KOPT-K1 (cell line): ENCODE results near the gene PAGR1.
A peak's percentile ranks its signal among the peaks of the same experiment; 100 is the strongest.
"Not testable (repeated sequence)": the region's sequence is repeated elsewhere in the genome, so short reads cannot be mapped to it uniquely, and the experiment has no call there.

Experiments
- H3K27ac ChIP-seq: fragments of 200-600 bp; sonication (generic); 2 replicates; pipeline ENCODE4 v1.5.1; 2016; ENCODE audit warnings: antibody characterized with exemption, mild to moderate bottlenecking, low read depth, low read length; ENCODE audit not compliant: poor library complexity, severe bottlenecking
- H3K36me3 ChIP-seq: fragments of 200-600 bp; sonication (generic); 2 replicates; pipeline ENCODE4 v1.5.1; 2017; ENCODE audit warnings: antibody characterized with exemption, mild to moderate bottlenecking, low read length, moderate library complexity; ENCODE audit not compliant: insufficient read depth
- H3K9me3 ChIP-seq: fragments of 200-600 bp; sonication (generic); 2 replicates; pipeline ENCODE4 v1.5.1; 2017; ENCODE audit warnings: antibody characterized with exemption, low read length, mild to moderate bottlenecking; ENCODE audit not compliant: insufficient read depth, poor library complexity, severe bottlenecking

The PAGR1 gene

GRCh38 chr16:29789775-29790182 lies 26.2 kb upstream of the PAGR1 start:
- H3K36me3 ChIP-seq, result peaks cover 24% of the 10 kb centered on the region
- no peaks in the 10 kb centered on the region for H3K9me3 ChIP-seq
- H3K27ac ChIP-seq, result peak overlapping the region; percentile 96

GRCh38 chr16:29790183-29790948 lies 25.6 kb upstream of the PAGR1 start, which contains the start of gene KIF22:
Gene KIF22 (plus strand): TSS chr16:29790751. CDS start chr16:29790760, 9 bp downstream.
- H3K36me3 ChIP-seq, result peaks cover 30% of the 10 kb centered on the region
- H3K27ac ChIP-seq, result peak within 1 kb of the TSS; percentile 96
- no peaks in the 10 kb centered on the region for H3K9me3 ChIP-seq

- H3K36me3 ChIP-seq, result peaks cover 39% of the 10 kb centered on the region
- no peaks in the 10 kb centered on the region for H3K9me3 ChIP-seq
- H3K27ac ChIP-seq, result peak overlapping the region; percentile 96
These were observed 24.8 kb upstream of the PAGR1 start for GRCh38 chr16:29790949-29791844.

GRCh38 chr16:29791845-29792807 lies 23.8 kb upstream of the PAGR1 start:
- peaks cover 48% of the 10 kb centered on the region for H3K36me3 ChIP-seq
- no peaks in the 10 kb centered on the region for H3K9me3 ChIP-seq
- H3K27ac ChIP-seq, result peak overlapping the region; percentile 96

- peaks cover 58% of the 10 kb centered on the region for H3K36me3 ChIP-seq
- H3K9me3 ChIP-seq, H3K27ac ChIP-seq: not testable (repeated sequence)
These were observed 22.8 kb upstream of the PAGR1 start for GRCh38 chr16:29793153-29793552.

GRCh38 chr16:29794231-29794710 lies 21.7 kb upstream of the PAGR1 start:
- H3K27ac ChIP-seq, result no peak overlapping the region
- peaks cover 69% of the 10 kb centered on the region for H3K36me3 ChIP-seq
- no peaks in the 10 kb centered on the region for H3K9me3 ChIP-seq

- Histone ChIP-seq H3K9me3 (no peaks in the 10 kb centered on the region), H3K27ac (peak overlapping the region; percentile 8), H3K36me3 (peaks cover 76% of the 10 kb centered on the region)
These were observed 13.5 kb upstream of the PAGR1 start for GRCh38 chr16:29802416-29802935.

GRCh38 chr16:29804020-29804419 lies 11.9 kb upstream of the PAGR1 start:
- Histone ChIP-seq H3K36me3 (peaks cover 72% of the 10 kb centered on the region), H3K27ac (peak overlapping the region; percentile 96), H3K9me3 (no peaks in the 10 kb centered on the region)

GRCh38 chr16:29804455-29805231 lies 11.3 kb upstream of the PAGR1 start:
- H3K9me3 ChIP-seq, result no peaks in the 10 kb centered on the region
- peaks cover 72% of the 10 kb centered on the region for H3K36me3 ChIP-seq
- H3K27ac ChIP-seq, result peak overlapping the region; percentile 96

GRCh38 chr16:29805232-29806098 lies 10.5 kb upstream of the PAGR1 start:
- Histone ChIP-seq H3K27ac (peak overlapping the region; percentile 96), H3K36me3 (peaks cover 72% of the 10 kb centered on the region), H3K9me3 (no peaks in the 10 kb centered on the region)

- peaks cover 71% of the 10 kb centered on the region for H3K36me3 ChIP-seq
- peak within 1 kb of the TSS; percentile 98 for H3K27ac ChIP-seq
- no peaks in the 10 kb centered on the region for H3K9me3 ChIP-seq
These were observed 9.8 kb upstream of the PAGR1 start, which contains the start of gene MAZ for GRCh38 chr16:29806099-29806579. Gene MAZ (plus strand): TSS chr16:29806529. CDS start chr16:29806702, 173 bp downstream.

- H3K36me3 ChIP-seq, result peaks cover 64% of the 10 kb centered on the region
These were observed 9.1 kb upstream of the PAGR1 start for GRCh38 chr16:29806641-29807425.

More at GRCh38 chr16:29806641-29807425, 9.1 kb upstream of the PAGR1 start:
- Histone ChIP-seq H3K27ac (peak overlapping the region; percentile 98), H3K9me3 (no peaks in the 10 kb centered on the region)
